T-cell (primary cell): ENCODE data around the gene DPEP2. TPM values are rescaled to one million over a fixed set of nuclear protein-coding genes. Genes with fewer than 3 reads are reported as not detected.
A peak's percentile ranks its signal among the peaks of the same experiment; 100 is the strongest.
"Not testable (repeated sequence)": the region's sequence is repeated elsewhere in the genome, so short reads cannot be mapped to it uniquely, and the experiment has no call there.

Experiments
- ATAC-seq, 4 experiments: fragments of 200-7000 bp in 3 of 4; fragments of 150-1000 bp in 1 of 4; cut with Tn5 transposase; replicated peaks in 1 of 4; 1 replicate in 3 of 4; 2 replicates in 1 of 4; pipeline ENCODE4 v1.10.0; 2021; ENCODE audit warnings: moderate library complexity in 3 of 4, mild to moderate bottlenecking in 2 of 4, moderate number of reproducible peaks in 1 of 4
- CTCF ChIA-PET, 2 donors: fragments of 300-600 bp; sonication (Branson Sonifier 250); formaldehyde crosslinking; loops; one replicate each; lab custom pipeline; 2022; ENCODE audit warnings: antibody characterized with exemption in 2 of 2; lab: Charles Lee
- POLR2A ChIA-PET, 2 donors: fragments of 300-600 bp; sonication (Branson Sonifier 250); formaldehyde crosslinking; loops; one replicate each; lab custom pipeline; 2022; ENCODE audit warnings: antibody characterized with exemption in 2 of 2; lab: Charles Lee
- DNase-seq, 35 experiments: peaks; one replicate each; pipeline versions ENCODE4 v3.0.0 to v3.0.0-alpha.2; 2013 to 2023
- H3K27ac ChIP-seq: one replicate; pipeline ENCODE4 v1.5.1; 2013; ENCODE audit warnings: low read length
- H3K27me3 ChIP-seq, 2 experiments: replicated peaks in 1 of 2; 1 replicate in 1 of 2; 2 replicates in 1 of 2; pipeline versions ENCODE4 v1.6.1 to v1.7.0; 2013; ENCODE audit warnings: low read length in 1 of 2, mixed read lengths in 1 of 2; ENCODE audit not compliant: control insufficient read depth in 2 of 2, insufficient read depth in 2 of 2; ENCODE audit errors: extremely low read depth in 1 of 2
- H3K36me3 ChIP-seq, 2 donors: 1 replicate in 1 of 2; 2 replicates in 1 of 2; pipeline versions ENCODE4 v1.6.1 to v1.7.0; 2013; ENCODE audit warnings: low read length in 1 of 2; ENCODE audit not compliant: control insufficient read depth in 2 of 2, insufficient read depth in 1 of 2; ENCODE audit errors: extremely low read depth in 1 of 2
- H3K4me1 ChIP-seq, 2 experiments: 1 replicate in 1 of 2; 2 replicates in 1 of 2; pipeline versions ENCODE4 v1.6.1 to v1.7.0; 2013; ENCODE audit warnings: low read length in 2 of 2, mixed read lengths in 1 of 2; ENCODE audit not compliant: insufficient read depth in 2 of 2, control insufficient read depth in 1 of 2; ENCODE audit errors: extremely low read depth in 1 of 2
- H3K4me3 ChIP-seq, 2 donors: 1 replicate in 1 of 2; 2 replicates in 1 of 2; pipeline versions ENCODE4 v1.5.1 to v1.7.0; 2013; ENCODE audit warnings: mild to moderate bottlenecking in 2 of 2, low read length in 1 of 2, moderate library complexity in 1 of 2; ENCODE audit not compliant: control insufficient read depth in 1 of 2; ENCODE audit errors: extremely low read depth in 1 of 2
- H3K9me3 ChIP-seq: 2 replicates; pipeline ENCODE4 v1.7.0; 2013
- H3K27ac Mint-ChIP-seq, 2 donors: one replicate each; pipeline ENCODE4 v1.8.0; 2020 to 2021; ENCODE audit warnings: mild to moderate bottlenecking in 2 of 2, mixed read lengths in 2 of 2
- H3K27me3 Mint-ChIP-seq, 2 donors: one replicate each; pipeline ENCODE4 v1.8.0; 2021 to 2022; ENCODE audit warnings: mixed read lengths in 2 of 2
- H3K36me3 Mint-ChIP-seq: one replicate; pipeline ENCODE4 v1.8.0; 2021; ENCODE audit warnings: mixed read lengths
- H3K4me1 Mint-ChIP-seq, 3 donors: one replicate each; pipeline ENCODE4 v1.8.0; 2020 to 2022; ENCODE audit warnings: mixed read lengths in 3 of 3, mild to moderate bottlenecking in 1 of 3
- H3K4me3 Mint-ChIP-seq, 3 donors: one replicate each; pipeline ENCODE4 v1.8.0; 2020 to 2022; ENCODE audit warnings: mild to moderate bottlenecking in 3 of 3, mixed read lengths in 3 of 3, moderate library complexity in 3 of 3
- H3K9me3 Mint-ChIP-seq, 3 donors: one replicate each; pipeline ENCODE4 v1.8.0; 2020 to 2022; ENCODE audit warnings: mixed read lengths in 3 of 3
- WGBS: methylation state at CpG from one replicate; pipeline ENCODE4 v1.1.5; 2013; ENCODE audit warnings: missing lambda C conversion rate; ENCODE audit not compliant: insufficient coverage; 5-methylcytosine and 5-hydroxymethylcytosine counted together
- total RNA-seq, 35 experiments: library from RNA in 6 of 35; stranded (reverse) in 6 of 35; fragments of 120-200 nt in 1 of 35; gene quantifications; one replicate each; pipeline versions ENCODE4 v1.2.1 to v1.2.4 and lab custom pipeline; 2013 to 2026

The DPEP2 gene
- total RNA-seq, 5 donors from 2014 or later (not counting 1 experiment from before 2014, with no cell fraction given), result 51.5 to 122 (median 100) TPM

DNA sequence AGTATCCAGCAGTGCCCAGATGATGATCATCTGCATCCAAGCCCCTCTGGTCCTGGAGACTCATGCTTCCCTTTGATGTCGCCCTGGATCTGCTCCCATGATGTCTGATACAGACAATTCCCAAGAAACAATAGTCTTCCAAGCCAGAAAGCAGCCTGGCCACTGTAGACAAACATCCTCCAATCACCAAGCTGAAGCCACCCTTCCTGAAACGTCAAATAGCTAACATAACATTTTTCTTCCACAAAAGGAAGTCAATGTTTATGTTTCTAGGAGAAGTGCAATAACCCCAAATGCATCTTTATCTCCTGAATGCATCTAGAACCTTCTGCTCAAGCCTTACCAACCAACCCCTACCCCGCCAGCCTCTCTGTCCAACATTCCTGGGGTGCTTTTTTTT lies 1.2 kb upstream of the DPEP2 start:
- Mint-ChIP-seq H3K4me3 (peak overlapping the region; percentile 81 to 90 (median 88)), H3K27ac (peak overlapping the region; percentile 96), H3K9me3 (no peaks in the 10 kb centered on the region), H3K27me3 (no peaks in the 10 kb centered on the region), H3K36me3 (peaks cover 7% of the 10 kb centered on the region), H3K4me1 (peaks cover 40 to 71% (median 69%) of the 10 kb centered on the region in 3 donors)
- Histone ChIP-seq H3K36me3 (no peaks in the 10 kb centered on the region), H3K27me3 (no peaks in the 10 kb centered on the region), H3K27ac (peak overlapping the region; percentile 72), H3K4me1 (peaks cover 23 to 72% of the 10 kb centered on the region in 2 experiments), H3K4me3 (peak overlapping the region; percentile 25 to 51), H3K9me3 (no peaks in the 10 kb centered on the region)
- ATAC-seq (peak in 3 of 4 experiments; percentile 18 to 40 (median 23)), DNase-seq (peak in 2 of 35 experiments; percentile 21 to 37)
- ChIA-PET POLR2A (interaction anchor here (0.6 kb wide), 3 partner anchors 409 to 487 kb away, joined by 3 to 4 read pairs (median 3); no protein-coding TSS in a partner anchor), CTCF (interaction anchor here (0.6 to 0.9 kb wide), 3 partner anchors 9 to 1351 kb away, joined by 3 to 4 read pairs (median 4); no protein-coding TSS in a partner anchor)
- WGBS, result 70% methylated on average over 1 of the region's 3 CpGs

DNA sequence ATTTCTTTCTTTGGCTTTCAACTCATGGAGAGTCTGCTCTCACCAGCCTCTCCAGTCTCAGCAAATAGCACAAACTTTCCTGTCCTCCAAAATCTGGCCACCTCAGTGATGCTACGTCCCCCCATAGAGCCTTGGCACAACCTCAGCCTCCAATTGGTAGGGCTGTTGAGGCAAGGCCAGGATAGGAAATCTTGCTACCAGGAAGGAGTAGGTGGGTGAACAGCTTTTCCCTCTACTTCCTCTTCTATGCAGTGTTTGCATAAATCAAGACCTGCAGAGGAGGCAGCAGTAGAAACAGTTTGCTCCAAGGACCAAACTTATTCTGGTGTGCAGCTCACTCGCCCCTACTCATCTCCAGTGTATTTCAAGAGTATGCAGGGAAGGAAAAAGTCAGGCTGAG lies 701 bp upstream of the DPEP2 start:
- peaks cover 18 to 72% of the 10 kb centered on the region in 2 experiments for H3K4me1 ChIP-seq
- H3K9me3 ChIP-seq, result no peaks in the 10 kb centered on the region
- no peaks in the 10 kb centered on the region for H3K36me3 ChIP-seq
- no CpG with 5 or more reads among the region's 2 CpGs for WGBS
- H3K4me3 ChIP-seq, result peak overlapping the region; percentile 25 to 51
- peak overlapping the region; percentile 72 for H3K27ac ChIP-seq
- no peaks in the 10 kb centered on the region for H3K27me3 ChIP-seq
- CTCF ChIA-PET, result interaction anchor here in 1 of 2 donors (0.9 kb wide), 1 partner anchor 8 kb away, joined by 4 read pairs; no protein-coding TSS in a partner anchor
- Mint-ChIP-seq H3K27me3 (no peaks in the 10 kb centered on the region), H3K4me1 (peaks cover 40 to 71% (median 68%) of the 10 kb centered on the region in 3 donors), H3K4me3 (peak overlapping the region; percentile 81 to 90 (median 88)), H3K9me3 (no peaks in the 10 kb centered on the region), H3K36me3 (peaks cover 11% of the 10 kb centered on the region), H3K27ac (peak overlapping the region; percentile 96)
- DNase-seq (peak in 2 of 35 experiments; percentile 14 to 15), ATAC-seq (peak; percentile 3 to 35 (median 18))
- POLR2A ChIA-PET, result interaction anchor here (0.6 kb wide), 2 partner anchors 462 to 487 kb away, joined by 3 to 4 read pairs; no protein-coding TSS in a partner anchor

DNA sequence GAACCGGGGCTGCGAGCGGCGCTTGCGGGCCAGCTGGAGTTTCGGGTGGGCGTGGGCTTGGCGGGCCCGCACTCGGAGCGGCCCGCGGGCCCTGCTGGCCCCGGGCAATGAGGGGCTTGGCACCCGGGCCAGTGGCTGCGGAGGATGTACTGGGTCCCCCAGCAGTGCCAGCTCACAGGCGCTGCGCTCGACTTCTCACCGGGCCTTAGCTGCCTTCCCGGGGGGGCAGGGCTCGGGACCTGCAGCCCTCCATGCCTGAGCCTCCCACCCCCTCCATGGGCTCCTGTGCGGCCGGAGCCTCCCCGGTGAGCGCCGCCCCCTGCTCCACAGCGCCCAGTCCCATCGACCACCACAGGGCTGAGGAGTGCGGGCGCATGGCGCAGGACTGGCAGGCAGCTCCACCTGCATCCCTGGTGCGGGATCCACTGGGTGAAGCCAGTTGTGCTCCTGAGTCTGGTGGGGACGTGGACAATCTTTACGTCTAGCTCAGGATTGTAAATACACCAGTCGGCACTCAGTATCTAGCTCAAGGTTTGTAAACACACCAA lies 979 bp downstream of the DPEP2 start:
- ATAC-seq, H3K9me3 ChIP-seq, H3K9me3 Mint-ChIP-seq, DNase-seq, H3K27me3 ChIP-seq, H3K27me3 Mint-ChIP-seq, H3K36me3 ChIP-seq: not testable (repeated sequence)
- peaks cover 29 to 76% of the 10 kb centered on the region in 2 experiments for H3K4me1 ChIP-seq
- H3K4me3 Mint-ChIP-seq, result peak overlapping the region; percentile 81 to 90 (median 88)
- peaks cover 11% of the 10 kb centered on the region for H3K36me3 Mint-ChIP-seq
- ChIA-PET CTCF (interaction anchor here (0.6 to 1.3 kb wide), 8 partner anchors 17 to 114 kb away, joined by 3 to 7 read pairs (median 3); partner anchors contain the start of genes DDX28 (in 1 of the 2) and DUS2 (in 1 of the 2)), POLR2A (interaction anchor here (0.7 to 1.2 kb wide), 2 partner anchors 11 to 24 kb away, joined by 3 to 4 read pairs; no protein-coding TSS in a partner anchor)
- H3K27ac ChIP-seq, result peak overlapping the region; percentile 72
- peaks cover 48 to 74% (median 69%) of the 10 kb centered on the region in 3 donors for H3K4me1 Mint-ChIP-seq
- peak overlapping the region in 1 of 2 donors; percentile 58 for H3K4me3 ChIP-seq
- WGBS, result 96% methylated on average over 33 of the region's 36 CpGs
- H3K27ac Mint-ChIP-seq, result peak overlapping the region; percentile 96

DNA sequence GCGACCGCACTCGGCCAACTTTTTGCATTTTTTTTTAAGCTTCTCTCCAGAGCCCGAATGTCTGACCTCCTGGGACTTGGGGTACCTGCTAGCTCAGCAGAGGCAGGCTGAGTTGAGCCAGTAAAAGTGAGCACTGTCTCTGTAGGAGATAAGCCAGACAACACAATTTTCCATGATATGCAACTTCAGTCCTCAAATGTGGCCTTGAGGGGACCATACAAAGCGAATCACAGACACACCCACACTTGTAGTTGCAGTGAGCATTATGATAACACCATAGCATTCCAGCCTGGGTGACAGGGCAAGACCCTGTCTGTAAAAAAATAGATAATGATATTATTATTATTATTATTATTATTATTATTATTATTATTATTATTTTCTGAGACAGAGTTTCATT lies 2.6 kb downstream of the DPEP2 start:
- Mint-ChIP-seq H3K27me3 (no peaks in the 10 kb centered on the region), H3K27ac (peak overlapping the region; percentile 68 to 75), H3K4me3 (no peak overlapping the region), H3K36me3 (peaks cover 13% of the 10 kb centered on the region), H3K9me3 (no peaks in the 10 kb centered on the region), H3K4me1 (peaks cover 45 to 77% (median 73%) of the 10 kb centered on the region in 3 donors)
- no peak overlapping the region for H3K27ac ChIP-seq
- H3K4me3 ChIP-seq, result no peak overlapping the region
- DNase-seq (no peak), ATAC-seq (no peak)
- peaks cover 31 to 77% of the 10 kb centered on the region in 2 experiments for H3K4me1 ChIP-seq
- H3K27me3 ChIP-seq, result no peaks in the 10 kb centered on the region
- H3K9me3 ChIP-seq, result no peaks in the 10 kb centered on the region
- 100% methylated on average over 4 of the region's 5 CpGs for WGBS
- ChIA-PET POLR2A (no interaction called here), CTCF (interaction anchor here (0.6 to 0.7 kb wide), 3 partner anchors 69 to 523 kb away, joined by 3 to 4 read pairs (median 3); no protein-coding TSS in a partner anchor)
- peaks cover 2 to 4% of the 10 kb centered on the region in 2 donors for H3K36me3 ChIP-seq

- Mint-ChIP-seq H3K4me3 (peak overlapping the region; percentile 31 to 58 (median 36)), H3K36me3 (peaks cover 14% of the 10 kb centered on the region), H3K4me1 (peaks cover 35 to 69% (median 62%) of the 10 kb centered on the region in 3 donors), H3K27ac (peak overlapping the region; percentile 94 to 96), H3K27me3 (no peaks in the 10 kb centered on the region), H3K9me3 (no peaks in the 10 kb centered on the region)
- no peaks in the 10 kb centered on the region for H3K9me3 ChIP-seq
- no CpG with 5 or more reads among the region's 5 CpGs for WGBS
- ChIA-PET POLR2A (no interaction called here), CTCF (interaction anchor here (0.5 to 1.3 kb wide), 3 partner anchors 11 to 45 kb away, joined by 3 to 8 read pairs (median 3); no protein-coding TSS in a partner anchor)
- no peak for ATAC-seq
- H3K27ac ChIP-seq, result peak overlapping the region; percentile 36
- peaks cover 28 to 65% of the 10 kb centered on the region in 2 experiments for H3K4me1 ChIP-seq
- peak in 1 of 35 experiments; percentile 19 for DNase-seq
- H3K36me3 ChIP-seq, result peaks cover 6 to 7% of the 10 kb centered on the region in 2 donors
- no peak overlapping the region for H3K4me3 ChIP-seq
- H3K27me3 ChIP-seq, result no peaks in the 10 kb centered on the region
Measured at GRCh38 chr16:67995423-67995822, 3.9 kb downstream of the DPEP2 start.

DNA sequence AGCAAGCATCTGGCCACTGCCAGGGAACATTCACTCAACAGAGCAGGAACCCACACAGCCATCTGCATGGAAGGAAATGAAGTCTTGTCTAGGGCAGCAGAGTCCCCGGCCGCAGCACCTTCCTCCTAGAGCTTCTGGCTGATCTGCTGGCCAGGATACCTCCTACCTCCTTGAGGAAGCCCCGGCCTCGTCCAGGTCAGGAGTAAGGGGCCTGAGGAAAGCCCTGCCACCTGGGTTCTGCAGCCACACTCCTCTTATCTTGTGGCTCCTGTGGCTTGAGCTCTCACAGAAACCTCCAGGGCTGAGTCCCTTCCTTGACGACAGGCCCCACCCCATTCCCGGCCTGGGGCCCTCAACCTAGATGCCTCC lies 5.3 kb downstream of the DPEP2 start:
- ChIA-PET CTCF (interaction anchor here (0.6 to 1.2 kb wide), 9 partner anchors 9 to 236 kb away, joined by 3 to 14 read pairs (median 3); no protein-coding TSS in a partner anchor), POLR2A (interaction anchor here in 1 of 2 donors (0.6 kb wide), 1 partner anchor 220 kb away, joined by 4 read pairs; no protein-coding TSS in a partner anchor)
- not testable (repeated sequence) for H3K9me3 ChIP-seq, H3K27me3 ChIP-seq, H3K36me3 ChIP-seq, H3K27me3 Mint-ChIP-seq, H3K9me3 Mint-ChIP-seq
- Histone ChIP-seq H3K4me1 (peaks cover 17 to 51% of the 10 kb centered on the region in 2 experiments), H3K27ac (peak overlapping the region; percentile 83), H3K4me3 (peak overlapping the region; percentile 53 to 74)
- Mint-ChIP-seq H3K4me3 (peak overlapping the region; percentile 80 to 88 (median 81)), H3K4me1 (peaks cover 21 to 55% (median 48%) of the 10 kb centered on the region in 3 donors), H3K36me3 (peaks cover 15% of the 10 kb centered on the region), H3K27ac (peak overlapping the region; percentile 98 to 99)
- peak in 2 of 35 experiments; percentile 14 to 28 for DNase-seq
- ATAC-seq, result peak; percentile 24 to 33 (median 29)
- no CpG with 5 or more reads among the region's 6 CpGs for WGBS
